B cell (primary cell): Measurements from ENCODE around the gene FGF4. TPM values are rescaled to one million over a fixed set of nuclear protein-coding genes. Genes with fewer than 3 reads are reported as not detected.

Source experiments
- ATAC-seq: fragments of 200-7000 bp; cut with Tn5 transposase; one replicate; pipeline ENCODE4 v1.10.0; 2021; ENCODE audit warnings: low read depth, mild to moderate bottlenecking, moderate number of reproducible peaks, moderate library complexity
- CTCF ChIA-PET: fragments of 350-600 bp; sonication (Branson Sonifier 250); formaldehyde crosslinking; loops from one replicate; lab custom pipeline; 2021; ENCODE audit warnings: antibody characterized with exemption, inconsistent platforms; lab: Charles Lee
- POLR2A ChIA-PET: fragments of 350-600 bp; sonication (Branson Sonifier 250); formaldehyde crosslinking; loops from one replicate; lab custom pipeline; 2021; ENCODE audit warnings: antibody characterized with exemption; lab: Charles Lee
- DNase-seq: peaks from one replicate; pipeline ENCODE4 v3.0.0; 2013
- H2AFZ ChIP-seq: 2 replicates; pipeline ENCODE4 v1.6.1; 2012; ENCODE audit warnings: mild to moderate bottlenecking, low read depth, low read length; ENCODE audit not compliant: insufficient read depth, poor library complexity, severe bottlenecking
- H3K27ac ChIP-seq, 2 donors: 1 replicate in 1 of 2; 2 replicates in 1 of 2; pipeline ENCODE4 v1.5.1; 2012 to 2013; ENCODE audit warnings: low read length in 2 of 2, mild to moderate bottlenecking in 2 of 2, moderate library complexity in 1 of 2
- H3K27me3 ChIP-seq, 4 experiments: fragments of 200-600 bp in 1 of 4; sonication (generic) in 1 of 4; replicated peaks in 1 of 4; 1 replicate in 2 of 4; 2 replicates in 2 of 4; pipeline versions ENCODE4 v1.6.1 to v1.7.0; 2013 to 2016; ENCODE audit warnings: low read length in 3 of 4, mild to moderate bottlenecking in 2 of 4, mixed read lengths in 1 of 4, moderate library complexity in 1 of 4; ENCODE audit not compliant: insufficient read depth in 4 of 4, control insufficient read depth in 3 of 4; ENCODE audit errors: control extremely low read depth in 1 of 4
- H3K36me3 ChIP-seq, 2 experiments: replicated peaks in 1 of 2; 1 replicate in 1 of 2; 2 replicates in 1 of 2; pipeline versions ENCODE4 v1.6.1 to v1.7.1; 2013; ENCODE audit warnings: low read length in 1 of 2; ENCODE audit not compliant: insufficient read depth in 2 of 2, control insufficient read depth in 1 of 2; ENCODE audit errors: control extremely low read depth in 1 of 2, extremely low read depth in 1 of 2
- H3K4me1 ChIP-seq, 2 donors: fragments of 200-600 bp in 1 of 2; sonication (generic) in 1 of 2; 1 replicate in 1 of 2; 2 replicates in 1 of 2; pipeline versions ENCODE4 v1.5.1 to v1.6.1; 2013 to 2017; ENCODE audit warnings: low read length in 2 of 2; ENCODE audit not compliant: control insufficient read depth in 2 of 2, insufficient read depth in 2 of 2
- H3K4me2 ChIP-seq: replicated peaks from 2 replicates; pipeline ENCODE3; 2012; ENCODE audit warnings: mild to moderate bottlenecking, low read depth, low read length; ENCODE audit not compliant: poor library complexity, severe bottlenecking
- H3K4me3 ChIP-seq, 5 experiments: fragments of 200-600 bp in 1 of 5; sonication (generic) in 1 of 5; 1 replicate in 3 of 5; 2 replicates in 2 of 5; pipeline versions ENCODE4 v1.5.1 to v1.7.0; 2011 to 2016; ENCODE audit warnings: low read length in 4 of 5, mild to moderate bottlenecking in 4 of 5, low read depth in 2 of 5, control low read depth in 1 of 5, moderate library complexity in 1 of 5; ENCODE audit not compliant: insufficient read depth in 1 of 5; ENCODE audit errors: control extremely low read depth in 1 of 5, extremely low read depth in 1 of 5
- H3K79me2 ChIP-seq: fragments of 200-600 bp; sonication (generic); one replicate; pipeline ENCODE4 v1.6.0; 2016; ENCODE audit warnings: low read length; ENCODE audit not compliant: control insufficient read depth, insufficient read depth
- H3K9ac ChIP-seq: fragments of 200-600 bp; sonication (generic); 2 replicates; pipeline ENCODE4 v1.6.1; 2017; ENCODE audit warnings: mild to moderate bottlenecking, low read length, moderate library complexity
- H3K9me3 ChIP-seq, 3 donors: one replicate each; pipeline versions ENCODE4 v1.6.1 to v1.7.1; 2013; ENCODE audit warnings: low read length in 2 of 3; ENCODE audit not compliant: control insufficient read depth in 2 of 3, insufficient read depth in 1 of 3; ENCODE audit errors: control extremely low read depth in 1 of 3
- H4K20me1 ChIP-seq: 2 replicates; pipeline ENCODE4 v1.6.0; 2012; ENCODE audit warnings: mild to moderate bottlenecking, low read length; ENCODE audit not compliant: insufficient read depth, control insufficient read depth, poor library complexity, severe bottlenecking
- H3K27ac Mint-ChIP-seq: one replicate; pipeline ENCODE4 v1.8.0; 2021; ENCODE audit warnings: mixed read lengths
- H3K27me3 Mint-ChIP-seq: one replicate; pipeline ENCODE4 v1.8.0; 2021; ENCODE audit warnings: mixed read lengths
- H3K4me1 Mint-ChIP-seq: one replicate; pipeline ENCODE4 v1.8.0; 2021; ENCODE audit warnings: mixed read lengths
- H3K4me3 Mint-ChIP-seq: one replicate; pipeline ENCODE4 v1.8.0; 2021; ENCODE audit warnings: mixed read lengths
- H3K9me3 Mint-ChIP-seq: one replicate; pipeline ENCODE4 v1.8.0; 2022; ENCODE audit warnings: mixed read lengths; ENCODE audit not compliant: insufficient read depth
- EZH2 ChIP-seq: IDR thresholded peaks from 2 replicates; pipeline ENCODE4 v1.6.1; 2012; ENCODE audit warnings: borderline replicate concordance, low read depth, mild to moderate bottlenecking, moderate library complexity, low read length; ENCODE audit not compliant: insufficient read depth, poor library complexity, severe bottlenecking
- WGBS: methylation state at CpG from one replicate; pipeline ENCODE4 v1.1.5; 2013; ENCODE audit warnings: missing lambda C conversion rate; ENCODE audit not compliant: insufficient coverage; 5-methylcytosine and 5-hydroxymethylcytosine counted together
- intact Hi-C: fragments of 100-400 bp; cut with micrococcal nuclease; formaldehyde crosslinking; loops from one replicate; pipeline ENCODE4 v1.10.0; 2022
- polyA plus RNA-seq: library from polyadenylated mRNA; depleted of rRNA; stranded (reverse); fragments of >200 nt; gene quantifications from 2 replicates; pipeline ENCODE4 v1.2.3, GENCODE V29; 2012
- total RNA-seq, 2 donors: library from RNA; stranded (reverse); fragments of 120-200 nt in 1 of 2; gene quantifications; 1 replicate in 1 of 2; 2 replicates in 1 of 2; pipeline versions ENCODE4 v1.2.3 to v1.2.4, GENCODE V29; 2013 to 2022
- TF ChIP-seq, protein P1 (sequence below): fragments of 200-600 bp; IDR thresholded peaks from one replicate; pipeline ENCODE4 v1.8.0; 2022; ENCODE audit warnings: antibody characterized with exemption, mild to moderate bottlenecking

Gene FGF4
- total and polyA plus RNA-seq, 2 donors (not counting 1 experiment from before 2014, with no cell fraction given): not detected

DNA sequence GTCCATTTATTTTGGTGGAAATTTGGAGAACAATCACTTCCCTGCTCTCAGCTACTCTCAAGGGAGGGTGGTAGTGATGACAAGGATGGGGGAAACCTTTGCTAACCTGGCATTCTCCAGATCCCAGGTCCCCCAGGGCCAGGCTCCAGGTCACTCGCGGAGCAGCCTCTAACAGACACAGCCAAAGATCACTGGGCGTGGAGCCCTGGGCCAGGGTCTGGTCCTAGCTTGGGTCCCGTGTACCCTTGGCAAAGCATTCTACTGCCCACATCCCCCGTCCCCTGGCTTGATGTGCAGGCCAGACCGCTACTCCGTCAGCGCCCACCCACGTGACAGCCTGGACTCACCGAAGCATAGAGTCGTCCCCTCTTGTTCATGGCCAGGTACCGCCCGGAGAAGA, 40.8 kb upstream of the FGF4 start:
- Histone ChIP-seq H3K4me3 (no peak overlapping the region), H2AFZ (no peak overlapping the region), H4K20me1 (no peaks in the 10 kb centered on the region), H3K27me3 (peaks cover 0 to 39% (median 2%) of the 10 kb centered on the region in 4 experiments), H3K4me2 (no peak overlapping the region), H3K79me2 (no peaks in the 10 kb centered on the region), H3K36me3 (no peaks in the 10 kb centered on the region), H3K9ac (no peak overlapping the region), H3K4me1 (no peaks in the 10 kb centered on the region), H3K27ac (no peak overlapping the region), H3K9me3 (peaks cover 0 to 7% (median 0%) of the 10 kb centered on the region in 3 donors)
- POLR2A ChIA-PET: no interaction called here
- peaks cover 29% of the 10 kb centered on the region for H3K27me3 Mint-ChIP-seq
- no peak overlapping the region for H3K27ac Mint-ChIP-seq
- intact Hi-C loops: no loop called here
- 89% methylated on average over 13 of the region's 13 CpGs for WGBS
- ATAC-seq (no peak), DNase-seq (no peak)
- H3K4me1 Mint-ChIP-seq: no peaks in the 10 kb centered on the region
- no peaks in the 10 kb centered on the region for H3K9me3 Mint-ChIP-seq
- TF ChIP-seq, protein P1, sequence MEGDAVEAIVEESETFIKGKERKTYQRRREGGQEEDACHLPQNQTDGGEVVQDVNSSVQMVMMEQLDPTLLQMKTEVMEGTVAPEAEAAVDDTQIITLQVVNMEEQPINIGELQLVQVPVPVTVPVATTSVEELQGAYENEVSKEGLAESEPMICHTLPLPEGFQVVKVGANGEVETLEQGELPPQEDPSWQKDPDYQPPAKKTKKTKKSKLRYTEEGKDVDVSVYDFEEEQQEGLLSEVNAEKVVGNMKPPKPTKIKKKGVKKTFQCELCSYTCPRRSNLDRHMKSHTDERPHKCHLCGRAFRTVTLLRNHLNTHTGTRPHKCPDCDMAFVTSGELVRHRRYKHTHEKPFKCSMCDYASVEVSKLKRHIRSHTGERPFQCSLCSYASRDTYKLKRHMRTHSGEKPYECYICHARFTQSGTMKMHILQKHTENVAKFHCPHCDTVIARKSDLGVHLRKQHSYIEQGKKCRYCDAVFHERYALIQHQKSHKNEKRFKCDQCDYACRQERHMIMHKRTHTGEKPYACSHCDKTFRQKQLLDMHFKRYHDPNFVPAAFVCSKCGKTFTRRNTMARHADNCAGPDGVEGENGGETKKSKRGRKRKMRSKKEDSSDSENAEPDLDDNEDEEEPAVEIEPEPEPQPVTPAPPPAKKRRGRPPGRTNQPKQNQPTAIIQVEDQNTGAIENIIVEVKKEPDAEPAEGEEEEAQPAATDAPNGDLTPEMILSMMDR: no peak
- no peak for TF ChIP-seq EZH2
- CTCF ChIA-PET: no interaction called here
- no peak overlapping the region for H3K4me3 Mint-ChIP-seq

- Histone ChIP-seq H3K9me3 (peaks cover 0 to 7% (median 0%) of the 10 kb centered on the region in 3 donors), H3K9ac (no peak overlapping the region), H2AFZ (no peak overlapping the region), H3K4me2 (no peak overlapping the region), H4K20me1 (no peaks in the 10 kb centered on the region), H3K27ac (no peak overlapping the region), H3K36me3 (no peaks in the 10 kb centered on the region), H3K79me2 (no peaks in the 10 kb centered on the region), H3K4me3 (no peak overlapping the region), H3K4me1 (no peaks in the 10 kb centered on the region), H3K27me3 (peaks cover 0 to 32% (median 2%) of the 10 kb centered on the region in 4 experiments)
- TF ChIP-seq, protein P1: no peak
- TF ChIP-seq EZH2: no peak
- no peak for DNase-seq
- H3K4me1 Mint-ChIP-seq: no peaks in the 10 kb centered on the region
- H3K27me3 Mint-ChIP-seq: peaks cover 27% of the 10 kb centered on the region
- ChIA-PET POLR2A (no interaction called here), CTCF (no interaction called here)
- no peak overlapping the region for H3K27ac Mint-ChIP-seq
- intact Hi-C loops: no loop called here
- no peak overlapping the region for H3K4me3 Mint-ChIP-seq
- H3K9me3 Mint-ChIP-seq: no peaks in the 10 kb centered on the region
- no peak for ATAC-seq
Measured at GRCh38 chr11:69814902-69815301, 39.8 kb upstream of the FGF4 start.
